DOHH2 (cell line): ENCODE measurements around the gene MAP6D1.

Source experiments
- H3F3A ChIP-seq: fragments of 200-600 bp; sonication (generic), shearing (Covaris generic); 2 replicates; pipeline ENCODE4 v1.6.0; 2016; ENCODE audit warnings: antibody characterized with exemption, mild to moderate bottlenecking; ENCODE audit not compliant: control insufficient read depth, insufficient read depth
- H3K27ac ChIP-seq: fragments of 200-600 bp; sonication (generic); 2 replicates; pipeline ENCODE4 v1.5.1; 2014; ENCODE audit warnings: low read depth, mild to moderate bottlenecking, low read length, moderate library complexity
- H3K27me3 ChIP-seq: fragments of 200-600 bp; sonication (generic); 2 replicates; pipeline ENCODE4 v1.6.1; 2014; ENCODE audit warnings: mild to moderate bottlenecking, low read length, mixed read lengths; ENCODE audit not compliant: control insufficient read depth
- H3K36me3 ChIP-seq: fragments of 200-600 bp; sonication (generic); 2 replicates; pipeline ENCODE4 v1.6.1; 2014; ENCODE audit warnings: mild to moderate bottlenecking, low read length, moderate library complexity, mixed read lengths; ENCODE audit not compliant: control insufficient read depth
- H3K4me1 ChIP-seq: fragments of 200-600 bp; sonication (generic); 2 replicates; pipeline ENCODE4 v1.6.1; 2014; ENCODE audit warnings: mild to moderate bottlenecking, low read length, mixed read lengths; ENCODE audit not compliant: control insufficient read depth
- H3K4me2 ChIP-seq: fragments of 200-600 bp; sonication (generic); 2 replicates; pipeline ENCODE4 v1.6.0; 2014; ENCODE audit warnings: mild to moderate bottlenecking, low read length, moderate library complexity
- H3K4me3 ChIP-seq: fragments of 200-600 bp; sonication (generic); 2 replicates; pipeline ENCODE4 v1.5.1; 2014; ENCODE audit warnings: mild to moderate bottlenecking, low read length, mixed read lengths
- H3K79me2 ChIP-seq: fragments of 200-600 bp; sonication (generic); 2 replicates; pipeline ENCODE4 v1.6.1; 2014; ENCODE audit warnings: mild to moderate bottlenecking, low read length, mixed read lengths; ENCODE audit not compliant: control insufficient read depth
- H3K9me2 ChIP-seq: fragments of 200-600 bp; sonication (generic); replicated peaks from 2 replicates; pipeline ENCODE4 v1.6.1; 2014; ENCODE audit warnings: mild to moderate bottlenecking, low read length, mixed read lengths; ENCODE audit not compliant: control insufficient read depth
- H3K9me3 ChIP-seq: fragments of 200-600 bp; sonication (generic); 2 replicates; pipeline ENCODE4 v1.6.1; 2014; ENCODE audit warnings: antibody characterized with exemption, low read length, mixed read lengths; ENCODE audit not compliant: control insufficient read depth, insufficient read depth
- H4K20me1 ChIP-seq: fragments of 200-600 bp; sonication (generic); 2 replicates; pipeline ENCODE4 v1.6.0; 2014; ENCODE audit warnings: low read depth, mild to moderate bottlenecking, antibody characterized with exemption, low read length, moderate library complexity; ENCODE audit not compliant: control insufficient read depth, insufficient read depth
- EZH2phosphoT487 ChIP-seq: fragments of 200-600 bp; sonication (generic); IDR thresholded peaks from 2 replicates; pipeline ENCODE4 v1.6.1; 2017; ENCODE audit warnings: borderline replicate concordance, mild to moderate bottlenecking, antibody characterized with exemption, low read length, moderate library complexity, mixed read lengths
- TF ChIP-seq, protein P1 (sequence below): fragments of 200-600 bp; sonication (generic); IDR thresholded peaks from one replicate; pipeline ENCODE4 v1.5.1; 2014; ENCODE audit warnings: antibody characterized with exemption, mild to moderate bottlenecking, low read depth, low read length; ENCODE audit not compliant: poor library complexity, severe bottlenecking

The MAP6D1 gene

DNA sequence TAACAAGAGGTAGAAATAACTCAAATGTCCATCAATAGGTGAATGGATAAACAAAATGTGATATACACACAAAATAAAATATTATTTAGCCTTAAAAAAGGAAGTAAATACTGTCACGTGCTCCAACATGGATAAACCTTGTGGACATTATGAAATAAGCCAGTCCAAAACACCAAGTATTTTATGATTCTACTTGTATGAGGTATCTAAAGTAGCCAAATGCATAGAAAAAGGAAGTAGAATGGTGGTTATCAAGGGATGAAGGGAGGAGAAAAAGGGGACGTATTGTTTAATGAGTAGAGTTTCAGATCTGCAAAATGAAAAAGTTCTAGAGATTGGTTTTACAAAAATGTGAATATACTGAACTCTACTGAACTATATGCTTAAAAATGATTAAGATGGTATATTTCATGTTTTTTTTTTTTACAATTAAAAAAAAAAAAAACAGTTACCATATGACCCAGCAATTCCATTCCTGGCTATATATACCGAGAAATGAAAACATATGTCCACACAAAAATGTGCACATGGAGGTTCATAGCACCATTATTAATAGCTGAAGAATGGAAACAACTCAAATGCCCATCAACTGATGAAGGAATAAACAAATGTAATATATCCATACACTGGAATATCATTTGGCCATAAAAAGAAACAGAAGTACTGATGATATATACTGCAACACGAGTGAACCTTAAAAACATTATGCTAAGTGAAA is 29.1 kb upstream of the MAP6D1 start:
- no peak overlapping the region for H3K4me2 ChIP-seq
- no peaks in the 10 kb centered on the region for H3K9me2 ChIP-seq
- H3K36me3 ChIP-seq, result peaks cover 17% of the 10 kb centered on the region
- H4K20me1 ChIP-seq, result no peaks in the 10 kb centered on the region
- no peaks in the 10 kb centered on the region for H3K9me3 ChIP-seq
- H3K4me1 ChIP-seq, result no peaks in the 10 kb centered on the region
- H3K79me2 ChIP-seq, result no peaks in the 10 kb centered on the region
- H3K27me3 ChIP-seq, result no peaks in the 10 kb centered on the region
- TF ChIP-seq EZH2phosphoT487, result no peak
- TF ChIP-seq, protein P1, sequence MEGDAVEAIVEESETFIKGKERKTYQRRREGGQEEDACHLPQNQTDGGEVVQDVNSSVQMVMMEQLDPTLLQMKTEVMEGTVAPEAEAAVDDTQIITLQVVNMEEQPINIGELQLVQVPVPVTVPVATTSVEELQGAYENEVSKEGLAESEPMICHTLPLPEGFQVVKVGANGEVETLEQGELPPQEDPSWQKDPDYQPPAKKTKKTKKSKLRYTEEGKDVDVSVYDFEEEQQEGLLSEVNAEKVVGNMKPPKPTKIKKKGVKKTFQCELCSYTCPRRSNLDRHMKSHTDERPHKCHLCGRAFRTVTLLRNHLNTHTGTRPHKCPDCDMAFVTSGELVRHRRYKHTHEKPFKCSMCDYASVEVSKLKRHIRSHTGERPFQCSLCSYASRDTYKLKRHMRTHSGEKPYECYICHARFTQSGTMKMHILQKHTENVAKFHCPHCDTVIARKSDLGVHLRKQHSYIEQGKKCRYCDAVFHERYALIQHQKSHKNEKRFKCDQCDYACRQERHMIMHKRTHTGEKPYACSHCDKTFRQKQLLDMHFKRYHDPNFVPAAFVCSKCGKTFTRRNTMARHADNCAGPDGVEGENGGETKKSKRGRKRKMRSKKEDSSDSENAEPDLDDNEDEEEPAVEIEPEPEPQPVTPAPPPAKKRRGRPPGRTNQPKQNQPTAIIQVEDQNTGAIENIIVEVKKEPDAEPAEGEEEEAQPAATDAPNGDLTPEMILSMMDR, result no peak
- H3K4me3 ChIP-seq, result no peak overlapping the region
- H3F3A ChIP-seq, result no peaks in the 10 kb centered on the region
- H3K27ac ChIP-seq, result no peak overlapping the region

- no peak for TF ChIP-seq EZH2phosphoT487
- TF ChIP-seq, protein P1, result no peak
- Histone ChIP-seq H3F3A (no peaks in the 10 kb centered on the region), H3K9me3 (no peaks in the 10 kb centered on the region), H4K20me1 (no peaks in the 10 kb centered on the region), H3K4me2 (no peak overlapping the region), H3K27ac (no peak overlapping the region), H3K9me2 (no peaks in the 10 kb centered on the region), H3K27me3 (no peaks in the 10 kb centered on the region), H3K79me2 (no peaks in the 10 kb centered on the region), H3K4me3 (no peak overlapping the region), H3K4me1 (no peaks in the 10 kb centered on the region), H3K36me3 (peaks cover 48% of the 10 kb centered on the region)
Measured at GRCh38 chr3:183845608-183846288, 20.4 kb upstream of the MAP6D1 start.

GRCh38 chr3:183845090-183845489 is 19.7 kb upstream of the MAP6D1 start:
- H3K4me1 ChIP-seq, result no peaks in the 10 kb centered on the region
- no peaks in the 10 kb centered on the region for H3K79me2 ChIP-seq
- H3K27me3 ChIP-seq, result no peaks in the 10 kb centered on the region
- H3K4me2 ChIP-seq, result no peak overlapping the region
- peaks cover 51% of the 10 kb centered on the region for H3K36me3 ChIP-seq
- H3K9me2 ChIP-seq, result no peaks in the 10 kb centered on the region
- no peaks in the 10 kb centered on the region for H3K9me3 ChIP-seq
- no peak overlapping the region for H3K4me3 ChIP-seq
- no peak overlapping the region for H3K27ac ChIP-seq
- no peaks in the 10 kb centered on the region for H4K20me1 ChIP-seq
- no peaks in the 10 kb centered on the region for H3F3A ChIP-seq
- TF ChIP-seq, protein P1, result no peak
- TF ChIP-seq EZH2phosphoT487, result no peak
